Neural cell (in vitro differentiated cells): Measurements from ENCODE around the gene VARS2. TPM values are rescaled to one million over a fixed set of nuclear protein-coding genes. Genes with fewer than 3 reads are reported as not detected.
"Not testable (repeated sequence)": the region's sequence is repeated elsewhere in the genome, so short reads cannot be mapped to it uniquely, and the experiment has no call there.

Experiments
- H2AFZ ChIP-seq: fragments of 200-600, 300-800 bp; sonication (generic), shearing (Covaris generic); 2 replicates; pipeline ENCODE4 v1.6.0; 2014; ENCODE audit warnings: low read depth, mild to moderate bottlenecking, antibody characterized with exemption, low read length, moderate library complexity
- H3F3A ChIP-seq: fragments of 200-600 bp; shearing (Covaris generic); 2 replicates; pipeline ENCODE4 v1.6.1; 2016; ENCODE audit warnings: mild to moderate bottlenecking, moderate library complexity, mixed read lengths, antibody characterized with exemption, low read length; ENCODE audit not compliant: insufficient read depth, poor library complexity, severe bottlenecking
- H3K27ac ChIP-seq: fragments of 200-600, 300-800 bp; sonication (generic), shearing (Covaris generic); 2 replicates; pipeline ENCODE4 v1.5.1; 2014; ENCODE audit warnings: mild to moderate bottlenecking, low read length, moderate library complexity
- H3K27me3 ChIP-seq: fragments of 300-800, 200-600 bp; sonication (generic), shearing (Covaris generic); 2 replicates; pipeline ENCODE4 v1.6.0; 2014; ENCODE audit warnings: mild to moderate bottlenecking, low read depth, low read length, moderate library complexity; ENCODE audit not compliant: insufficient read depth
- H3K36me3 ChIP-seq: fragments of 300-800, 200-600 bp; sonication (generic), shearing (Covaris generic); 2 replicates; pipeline ENCODE4 v1.5.1; 2014; ENCODE audit warnings: mild to moderate bottlenecking, antibody characterized with exemption, low read length, moderate library complexity; ENCODE audit not compliant: insufficient read depth
- H3K4me2 ChIP-seq: fragments of 300-800, 200-600 bp; sonication (generic), shearing (Covaris generic); 2 replicates; pipeline ENCODE4 v1.6.0; 2014; ENCODE audit warnings: mild to moderate bottlenecking, low read length
- H3K4me3 ChIP-seq: fragments of 300-800, 200-600 bp; sonication (generic), shearing (Covaris generic); 2 replicates; pipeline ENCODE4 v1.5.1; 2014; ENCODE audit warnings: mild to moderate bottlenecking, low read length, moderate library complexity
- H3K79me2 ChIP-seq: fragments of 200-600 bp; shearing (Covaris generic); replicated peaks from 2 replicates; pipeline ENCODE4 v1.6.0; 2014; ENCODE audit warnings: mild to moderate bottlenecking, low read length, moderate library complexity; ENCODE audit not compliant: insufficient read depth
- H3K9ac ChIP-seq: fragments of 300-800, 200-600 bp; sonication (generic), shearing (Covaris generic); 2 replicates; pipeline ENCODE4 v1.6.1; 2016; ENCODE audit warnings: mild to moderate bottlenecking, low read length, mixed read lengths
- H3K9me2 ChIP-seq: fragments of 200-600 bp; shearing (Covaris generic); 2 replicates; pipeline ENCODE4 v1.6.1; 2016; ENCODE audit warnings: mild to moderate bottlenecking, low read length, mixed read lengths; ENCODE audit not compliant: insufficient read depth
- H3K9me3 ChIP-seq: fragments of 200-600, 300-800 bp; sonication (generic), shearing (Covaris generic); 2 replicates; pipeline ENCODE4 v1.6.1; 2016; ENCODE audit warnings: mild to moderate bottlenecking, mixed run types, low read length, moderate library complexity, mixed read lengths
- H4K20me1 ChIP-seq: fragments of 200-600 bp; shearing (Covaris generic); 2 replicates; pipeline ENCODE4 v1.6.1; 2016; ENCODE audit warnings: mild to moderate bottlenecking, mixed run types; ENCODE audit not compliant: insufficient read depth
- CTCF ChIP-seq: fragments of 450-650 bp; IDR thresholded peaks from 2 replicates; pipeline ENCODE4 v1.5.1; 2014; ENCODE audit warnings: antibody characterized with exemption, mild to moderate bottlenecking, moderate library complexity; ENCODE audit not compliant: poor library complexity, severe bottlenecking
- EP300 ChIP-seq: fragments of 450-650 bp; conservative IDR thresholded peaks from 2 replicates; pipeline ENCODE4 v1.6.1; 2014; ENCODE audit warnings: antibody characterized with exemption, mild to moderate bottlenecking, moderate library complexity; ENCODE audit not compliant: poor library complexity, severe bottlenecking
- EZH2 ChIP-seq: fragments of 200-600, 300-800 bp; shearing (Covaris generic), sonication (generic); IDR thresholded peaks from 2 replicates; pipeline ENCODE4 v1.6.1; 2014; ENCODE audit warnings: antibody characterized with exemption, low read length, borderline replicate concordance, mild to moderate bottlenecking; ENCODE audit not compliant: insufficient read depth, poor library complexity, severe bottlenecking
- MXI1 ChIP-seq: fragments of 450-650 bp; conservative IDR thresholded peaks from 2 replicates; pipeline ENCODE4 v1.6.1; 2014; ENCODE audit warnings: antibody characterized with exemption, mild to moderate bottlenecking; ENCODE audit not compliant: poor library complexity, severe bottlenecking
- POLR2AphosphoS5 ChIP-seq: IDR thresholded peaks from 2 replicates; pipeline ENCODE4 v1.6.1; 2012
- RAD21 ChIP-seq: fragments of 450-650 bp; conservative IDR thresholded peaks from 2 replicates; pipeline ENCODE4 v1.6.1; 2014; ENCODE audit warnings: antibody characterized with exemption, mild to moderate bottlenecking, moderate library complexity
- REST ChIP-seq: IDR thresholded peaks from 2 replicates; pipeline ENCODE4 v1.6.1; 2012; ENCODE audit warnings: borderline replicate concordance
- SMC3 ChIP-seq: fragments of 450-650 bp; conservative IDR thresholded peaks from 2 replicates; pipeline ENCODE4 v1.6.1; 2014; ENCODE audit warnings: antibody characterized with exemption, mild to moderate bottlenecking, moderate library complexity; ENCODE audit not compliant: poor library complexity
- TAF1 ChIP-seq: IDR thresholded peaks from 2 replicates; pipeline ENCODE4 v1.6.1; 2012; ENCODE audit warnings: low read depth
- polyA plus RNA-seq: library from polyadenylated mRNA; depleted of rRNA; stranded (reverse); fragments of >200 nt; gene quantifications from 2 replicates; pipeline ENCODE4 v1.2.3, GENCODE V29; 2014

The VARS2 gene
- polyA plus RNA-seq, 1 donor from 2014 or later, result 93.4 TPM

- Histone ChIP-seq H3K36me3 (no peaks in the 10 kb centered on the region), H3K9ac (no peak overlapping the region), H3K9me2 (no peaks in the 10 kb centered on the region), H3K27ac (no peak overlapping the region), H3K79me2 (no peaks in the 10 kb centered on the region), H3K4me2 (no peak overlapping the region), H2AFZ (no peak overlapping the region), H3K9me3 (no peaks in the 10 kb centered on the region), H3K27me3 (no peaks in the 10 kb centered on the region), H3K4me3 (no peak overlapping the region), H4K20me1 (no peaks in the 10 kb centered on the region), H3F3A (no peaks in the 10 kb centered on the region)
- TF ChIP-seq TAF1, result no peak
- TF ChIP-seq REST, result no peak
- TF ChIP-seq MXI1, result no peak
- no peak for TF ChIP-seq EZH2
- no peak for TF ChIP-seq RAD21
- no peak for TF ChIP-seq POLR2AphosphoS5
- no peak for TF ChIP-seq EP300
- TF ChIP-seq CTCF, result no peak
- no peak for TF ChIP-seq SMC3
Measured at GRCh38 chr6:30965140-30965601, 51.1 kb downstream of the VARS2 start.

DNA sequence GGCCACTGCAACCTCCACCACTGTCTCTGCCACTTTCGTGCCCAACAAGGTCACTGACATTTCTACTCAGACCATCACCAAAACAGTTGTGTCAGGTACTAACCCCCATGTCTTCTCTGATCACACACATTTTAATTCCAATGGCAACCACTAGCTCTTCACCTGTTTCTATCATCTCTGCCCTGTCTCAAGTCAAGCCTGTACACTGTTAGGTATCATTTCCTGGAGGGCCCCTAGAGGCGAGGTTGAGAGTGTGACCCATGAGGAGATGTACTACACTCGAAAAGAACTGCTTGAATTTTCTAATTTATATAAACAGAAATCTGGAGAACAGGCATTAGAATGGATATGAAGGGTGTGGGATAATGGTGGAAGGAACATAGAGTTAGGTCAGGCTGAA, 52.1 kb downstream of the VARS2 start:
- H3K36me3 ChIP-seq, result no peaks in the 10 kb centered on the region
- TF ChIP-seq CTCF, result no peak
- no peak for TF ChIP-seq TAF1
- no peak for TF ChIP-seq EP300
- TF ChIP-seq SMC3, result no peak
- no peak for TF ChIP-seq MXI1
- TF ChIP-seq POLR2AphosphoS5, result no peak
- TF ChIP-seq RAD21, result no peak
- TF ChIP-seq EZH2, result no peak
- TF ChIP-seq REST, result no peak
- H2AFZ ChIP-seq, result no peak overlapping the region
- no peaks in the 10 kb centered on the region for H4K20me1 ChIP-seq
- no peak overlapping the region for H3K27ac ChIP-seq
- H3K79me2 ChIP-seq, result no peaks in the 10 kb centered on the region
- H3K9me2 ChIP-seq, result no peaks in the 10 kb centered on the region
- H3F3A ChIP-seq, result no peaks in the 10 kb centered on the region
- H3K27me3 ChIP-seq, result no peaks in the 10 kb centered on the region
- H3K9me3 ChIP-seq, result no peaks in the 10 kb centered on the region
- H3K4me2 ChIP-seq, result no peak overlapping the region
- no peak overlapping the region for H3K4me3 ChIP-seq
- no peak overlapping the region for H3K9ac ChIP-seq

GRCh38 chr6:30969171-30969570, 55.1 kb downstream of the VARS2 start:
- not testable (repeated sequence) for H3K9me3 ChIP-seq, H3K27ac ChIP-seq, H3K36me3 ChIP-seq, H4K20me1 ChIP-seq, H3K9ac ChIP-seq, H3K79me2 ChIP-seq, H3K9me2 ChIP-seq, H3K27me3 ChIP-seq, H3F3A ChIP-seq, H2AFZ ChIP-seq, H3K4me2 ChIP-seq, H3K4me3 ChIP-seq
